H1 (cell line): ENCODE results near the gene NAE1. TPM values are rescaled to one million over a fixed set of nuclear protein-coding genes. Genes with fewer than 3 reads are reported as not detected.

Experiments
- CTCF ChIA-PET: fragments of 300-600 bp; sonication (Branson Sonifier 250); formaldehyde crosslinking; loops from one replicate; lab custom pipeline; 2021; ENCODE audit not compliant: partially characterized antibody; lab: Charles Lee
- POLR2A ChIA-PET: fragments of 300-600 bp; sonication (Branson Sonifier 250); formaldehyde crosslinking; loops from one replicate; lab custom pipeline; 2021; ENCODE audit warnings: inconsistent platforms; ENCODE audit not compliant: partially characterized antibody; lab: Charles Lee
- DNase-seq, 2 experiments: peaks; one replicate each; pipeline versions ENCODE4 v3.0.0 to v3.0.0-alpha.2; 2010 to 2022; ENCODE audit warnings: low spot score in 2 of 2, low read depth in 1 of 2, mixed read lengths in 1 of 2
- FAIRE-seq: peaks from 2 replicates; lab custom pipeline; 2011; peaks lifted over from hg19 to GRCh38; lab: Jason Lieb, UNC
- H2AFZ ChIP-seq: 2 replicates; pipeline ENCODE4 v1.8.1; 2012; ENCODE audit warnings: low read length, inconsistent platforms
- H2AK5ac ChIP-seq: 2 replicates; pipeline ENCODE4 v1.6.1; 2013; ENCODE audit warnings: low read depth, low read length
- H2BK120ac ChIP-seq: replicated peaks from 2 replicates; pipeline ENCODE3; 2013; ENCODE audit warnings: low read depth, low read length, inconsistent platforms
- H2BK12ac ChIP-seq: 2 replicates; pipeline ENCODE4 v1.6.1; 2013; ENCODE audit warnings: low read depth, low read length
- H2BK15ac ChIP-seq: 2 replicates; pipeline ENCODE4 v1.6.1; 2013; ENCODE audit warnings: low read length
- H2BK20ac ChIP-seq: 2 replicates; pipeline ENCODE4 v1.6.1; 2013; ENCODE audit warnings: low read length
- H2BK5ac ChIP-seq: 2 replicates; pipeline ENCODE4 v1.6.1; 2013; ENCODE audit warnings: low read depth, low read length
- H3K14ac ChIP-seq: 2 replicates; pipeline ENCODE4 v1.6.1; 2013; ENCODE audit warnings: inconsistent platforms; ENCODE audit not compliant: insufficient read length
- H3K18ac ChIP-seq: 2 replicates; pipeline ENCODE4 v1.6.1; 2013; ENCODE audit warnings: low read length; ENCODE audit errors: extremely low read depth
- H3K23ac ChIP-seq: 2 replicates; pipeline ENCODE4 v1.6.1; 2013; ENCODE audit warnings: inconsistent platforms; ENCODE audit not compliant: insufficient read length
- H3K23me2 ChIP-seq: 2 replicates; pipeline ENCODE4 v1.6.1; 2013; ENCODE audit warnings: low read depth, low read length
- H3K27ac ChIP-seq: 2 replicates; pipeline ENCODE4 v1.6.1; 2011; ENCODE audit warnings: low read depth, low read length, inconsistent platforms
- H3K27me3 ChIP-seq, 4 experiments: replicated peaks in 1 of 4; 1 replicate in 1 of 4; 2 replicates in 3 of 4; pipeline versions ENCODE4 v1.6.1 to v1.8.1; 2011 to 2013; ENCODE audit warnings: low read length in 3 of 4, mild to moderate bottlenecking in 3 of 4, inconsistent platforms in 2 of 4, mixed read lengths in 2 of 4, moderate library complexity in 1 of 4; ENCODE audit not compliant: control insufficient read depth in 3 of 4, insufficient read depth in 3 of 4; ENCODE audit errors: extremely low read depth in 1 of 4
- H3K36me3 ChIP-seq, 4 experiments: 2 replicates each; pipeline versions ENCODE4 v1.6.1 to v1.8.1; 2011 to 2013; ENCODE audit warnings: mild to moderate bottlenecking in 4 of 4, low read length in 3 of 4, moderate library complexity in 2 of 4, control low read depth in 1 of 4, inconsistent platforms in 1 of 4; ENCODE audit not compliant: insufficient read depth in 4 of 4, control insufficient read depth in 2 of 4
- H3K4ac ChIP-seq: replicated peaks from 2 replicates; pipeline ENCODE3; 2013; ENCODE audit warnings: low read length, low read depth, mixed read lengths, inconsistent platforms; ENCODE audit not compliant: insufficient read length
- H3K4me1 ChIP-seq, 4 experiments: replicated peaks in 1 of 4; 1 replicate in 1 of 4; 2 replicates in 3 of 4; pipeline versions ENCODE4 v1.6.1 to v1.8.1; 2011 to 2013; ENCODE audit warnings: low read length in 3 of 4, inconsistent platforms in 2 of 4, mixed read lengths in 1 of 4; ENCODE audit not compliant: insufficient read depth in 4 of 4, control insufficient read depth in 3 of 4
- H3K4me2 ChIP-seq, 2 experiments: 2 replicates each; pipeline versions ENCODE4 v1.6.1 to v1.8.1; 2011 to 2013; ENCODE audit warnings: low read depth in 2 of 2, low read length in 2 of 2, control low read depth in 1 of 2, inconsistent platforms in 1 of 2, mild to moderate bottlenecking in 1 of 2; ENCODE audit not compliant: insufficient read depth in 1 of 2
- H3K4me3 ChIP-seq, 4 experiments: fragments of 200-600, 300-600 bp in 1 of 4; sonication (generic), shearing (Covaris generic), sonication (Bioruptor Twin) in 1 of 4; 2 replicates each; pipeline versions ENCODE4 v1.5.1 to v1.8.1; 2011 to 2016; ENCODE audit warnings: low read length in 4 of 4, low read depth in 3 of 4, control low read depth in 2 of 4, inconsistent platforms in 2 of 4, mild to moderate bottlenecking in 2 of 4, mixed read lengths in 1 of 4, moderate library complexity in 1 of 4; ENCODE audit not compliant: insufficient read depth in 2 of 4; ENCODE audit errors: extremely low read depth in 1 of 4
- H3K56ac ChIP-seq: replicated peaks from 2 replicates; pipeline ENCODE3; 2013; ENCODE audit warnings: low read depth, mild to moderate bottlenecking, mixed read lengths, low read length, inconsistent platforms; ENCODE audit not compliant: insufficient read length
- H3K79me1 ChIP-seq: 2 replicates; pipeline ENCODE4 v1.6.1; 2013; ENCODE audit warnings: low read depth, low read length, control low read depth
- H3K79me2 ChIP-seq, 2 experiments: 2 replicates each; pipeline versions ENCODE4 v1.6.1 to v1.8.1; 2012 to 2013; ENCODE audit warnings: low read length in 2 of 2, mild to moderate bottlenecking in 2 of 2, inconsistent platforms in 1 of 2; ENCODE audit not compliant: insufficient read depth in 2 of 2, control insufficient read depth in 1 of 2
- H3K9ac ChIP-seq, 4 experiments: replicated peaks in 1 of 4; 1 replicate in 1 of 4; 2 replicates in 3 of 4; pipeline versions ENCODE4 v1.6.1 to v1.8.1; 2011 to 2013; ENCODE audit warnings: low read depth in 3 of 4, low read length in 3 of 4, control low read depth in 2 of 4, mild to moderate bottlenecking in 2 of 4, moderate library complexity in 2 of 4, inconsistent platforms in 1 of 4; ENCODE audit errors: extremely low read depth in 1 of 4
- H3K9me3 ChIP-seq, 2 experiments: 2 replicates each; pipeline versions ENCODE4 v1.6.1 to v1.8.1; 2012 to 2013; ENCODE audit warnings: mild to moderate bottlenecking in 2 of 2, moderate library complexity in 2 of 2, control low read depth in 1 of 2, inconsistent platforms in 1 of 2, low read depth in 1 of 2, low read length in 1 of 2, mixed read lengths in 1 of 2; ENCODE audit not compliant: insufficient read depth in 2 of 2
- H4K20me1 ChIP-seq, 2 experiments: replicated peaks in 1 of 2; 2 replicates each; pipeline versions ENCODE3 to v1.8.1; 2011 to 2013; ENCODE audit warnings: inconsistent platforms in 2 of 2, low read length in 2 of 2, mild to moderate bottlenecking in 1 of 2; ENCODE audit not compliant: insufficient read depth in 2 of 2, control insufficient read depth in 1 of 2
- H4K5ac ChIP-seq: 2 replicates; pipeline ENCODE4 v1.6.1; 2013; ENCODE audit warnings: low read length, low read depth, mixed read lengths, inconsistent platforms; ENCODE audit not compliant: insufficient read length
- H4K8ac ChIP-seq: 2 replicates; pipeline ENCODE4 v1.8.0; 2013; ENCODE audit warnings: mild to moderate bottlenecking, moderate library complexity, low read length, inconsistent platforms; ENCODE audit not compliant: insufficient read depth; ENCODE audit errors: extremely low read depth
- H4K91ac ChIP-seq: replicated peaks from 2 replicates; pipeline ENCODE3; 2013; ENCODE audit warnings: low read length, mixed read lengths, inconsistent platforms; ENCODE audit not compliant: insufficient read length
- E2F6 ChIP-seq: IDR thresholded peaks from 2 replicates; pipeline ENCODE4 v1.6.1; 2012; ENCODE audit warnings: inconsistent platforms
- SP1 ChIP-seq: IDR thresholded peaks from 2 replicates; pipeline ENCODE4 v1.6.1; 2011; ENCODE audit warnings: low read depth, low read length
- WGBS, 2 experiments: shearing (Covaris generic) in 1 of 2; methylation state at CpG; one replicate each; pipeline versions ENCODE4 v1.1.6 to v1.1.7; 2013 to 2015; ENCODE audit warnings: low lambda C conversion rate in 2 of 2, mixed read lengths in 2 of 2, inconsistent platforms in 1 of 2, low coverage in 1 of 2, missing lambda C conversion rate in 1 of 2; ENCODE audit not compliant: insufficient replicate concordance in 2 of 2, insufficient coverage in 1 of 2, insufficient read length in 1 of 2; ENCODE audit errors: extremely low coverage in 1 of 2, missing lambda C conversion rate in 1 of 2; 5-methylcytosine and 5-hydroxymethylcytosine counted together
- polyA plus RNA-seq, 7 experiments: library from polyadenylated mRNA; depleted of rRNA in 3 of 7; stranded (reverse) in 5 of 7; unstranded in 2 of 7; fragments of >200 nt in 5 of 7; fragments of 200-250 nt in 2 of 7; gene quantifications; 1 replicate in 5 of 7; 2 replicates in 1 of 7; 4 replicates in 1 of 7; pipeline versions ENCODE4 v1.2.1 to v1.2.3, GENCODE V29; 2011 to 2013; ENCODE audit warnings: missing spikeins in 2 of 7, mixed read lengths in 2 of 7
- total RNA-seq: library from RNA; stranded (reverse); fragmentation: NEBNext Ultra II Directional; extraction: Animal tissue kit (Norgen Biotek cat#: 25700); gene quantifications from 2 replicates; pipeline ENCODE4 v1.2.1, GENCODE V29; 2021

The NAE1 gene
- total and polyA plus RNA-seq, 2 of the 8 experiments (the other 6 are each of a cell fraction or from before 2014, with no cell fraction given): 66.6 to 155 TPM

- Histone ChIP-seq H3K4me1 (no peaks in the 10 kb centered on the region), H2BK120ac (no peak overlapping the region), H2BK12ac (no peak overlapping the region), H3K79me2 (no peaks in the 10 kb centered on the region), H4K8ac (no peak overlapping the region), H3K18ac (no peak overlapping the region), H4K91ac (no peak overlapping the region), H3K23me2 (no peaks in the 10 kb centered on the region), H2BK5ac (no peak overlapping the region), H3K9ac (no peak overlapping the region), H3K27ac (no peak overlapping the region), H2BK15ac (no peak overlapping the region), H3K79me1 (no peaks in the 10 kb centered on the region), H4K20me1 (no peaks in the 10 kb centered on the region), H3K9me3 (no peaks in the 10 kb centered on the region), H3K36me3 (no peaks in the 10 kb centered on the region), H2BK20ac (no peak overlapping the region), H3K27me3 (no peaks in the 10 kb centered on the region), H3K4me3 (no peak overlapping the region), H3K56ac (no peak overlapping the region), H3K14ac (no peak overlapping the region), H3K23ac (no peak overlapping the region), H4K5ac (no peak overlapping the region), H3K4ac (no peak overlapping the region), H2AFZ (no peak overlapping the region), H3K4me2 (no peak overlapping the region), H2AK5ac (no peak overlapping the region)
- ChIA-PET CTCF (interaction anchor here (0.6 to 9.3 kb wide), 10 partner anchors 9 to 369 kb away, joined by 3 to 80 read pairs (median 5); partner anchors contain the start of gene NAE1), POLR2A (interaction anchor here (0.6 to 1.8 kb wide), 3 partner anchors 9 to 159 kb away, joined by 3 to 7 read pairs (median 3); no protein-coding TSS in a partner anchor)
- 84% methylated on average over 15 of the region's 15 CpGs; no CpG with 5 or more reads in 1 of the 2 experiments for WGBS, 2 experiments
- no peak for DNase-seq
- TF ChIP-seq E2F6 (no peak), SP1 (no peak)
- no peak for FAIRE-seq
These were observed 22.7 kb upstream of the NAE1 start for GRCh38 chr16:66853261-66854139.
